RCC 7860 (cell line): ENCODE data around the gene SNCB.

ENCODE experiments used
- DNase-seq: peaks from one replicate; pipeline ENCODE4 v3.0.0-alpha.2; 2015; ENCODE audit warnings: low spot score
- FAIRE-seq: peaks from 2 replicates; lab custom pipeline; 2012; peaks lifted over from hg19 to GRCh38; lab: Jason Lieb, UNC

SNCB gene

GRCh38 chr5:176661676-176662075 is 31.3 kb upstream of the SNCB start:
- no peak for FAIRE-seq
- no peak for DNase-seq

- peak; percentile 50 for DNase-seq
- FAIRE-seq, result no peak
Measured at GRCh38 chr5:176660860-176661641, 30.7 kb upstream of the SNCB start.

- no peak for FAIRE-seq
- DNase-seq, result no peak
Measured at GRCh38 chr5:176660530-176660859, 30.2 kb upstream of the SNCB start.

GRCh38 chr5:176659860-176660461 is 29.6 kb upstream of the SNCB start:
- DNase-seq, result no peak
- no peak for FAIRE-seq

- FAIRE-seq (no peak), DNase-seq (no peak)
Measured at GRCh38 chr5:176659512-176659839, 29.1 kb upstream of the SNCB start.

- DNase-seq (peak; percentile 41), FAIRE-seq (no peak)
Measured at GRCh38 chr5:176658817-176659511, 28.6 kb upstream of the SNCB start.

- DNase-seq (peak; percentile 50), FAIRE-seq (no peak)
Measured at GRCh38 chr5:176658007-176658599, 27.8 kb upstream of the SNCB start.

- FAIRE-seq (no peak), DNase-seq (no peak)
Measured at GRCh38 chr5:176656467-176656990, 26.2 kb upstream of the SNCB start.

GRCh38 chr5:176654856-176655255 is 24.5 kb upstream of the SNCB start:
- FAIRE-seq, result no peak
- DNase-seq, result no peak

- FAIRE-seq, result no peak
- DNase-seq, result peak; percentile 47
Measured at GRCh38 chr5:176653401-176654385, 23.4 kb upstream of the SNCB start.

GRCh38 chr5:176652136-176652535 is 21.8 kb upstream of the SNCB start:
- FAIRE-seq (no peak), DNase-seq (no peak)

GRCh38 chr5:176651472-176651980 is 21.2 kb upstream of the SNCB start:
- DNase-seq (no peak), FAIRE-seq (no peak)

- FAIRE-seq (no peak), DNase-seq (no peak)
Measured at GRCh38 chr5:176650354-176650884, 20.1 kb upstream of the SNCB start.

GRCh38 chr5:176648474-176649194 is 18.3 kb upstream of the SNCB start:
- no peak for FAIRE-seq

GRCh38 chr5:176647843-176648473 is 17.6 kb upstream of the SNCB start:
- DNase-seq (no peak), FAIRE-seq (no peak)

More at GRCh38 chr5:176648474-176649194, 18.3 kb upstream of the SNCB start:
- no peak for DNase-seq

GRCh38 chr5:176647030-176647842 is 16.9 kb upstream of the SNCB start, which contains the start of gene TSPAN17:
Gene TSPAN17, plus strand, starts transcription at chr5:176647484. Its CDS starts 132 bp downstream, at chr5:176647616.
- FAIRE-seq, result peak; percentile 79
- peak; percentile 96 for DNase-seq

- DNase-seq (no peak), FAIRE-seq (no peak)
Measured at GRCh38 chr5:176646707-176647029, 16.3 kb upstream of the SNCB start.
